NT2/D1 (cell line): Measurements from ENCODE around the gene ZNF391.

Experiments used
- DNase-seq: peaks from one replicate; pipeline ENCODE4 v3.0.0-alpha.2; 2011; ENCODE audit warnings: low read depth, low spot score
- H3K27me3 ChIP-seq: 2 replicates; pipeline ENCODE4 v1.6.0; 2011; ENCODE audit warnings: mild to moderate bottlenecking; ENCODE audit not compliant: insufficient read length, insufficient read depth
- H3K36me3 ChIP-seq: 2 replicates; pipeline ENCODE4 v1.6.1; 2011; ENCODE audit warnings: mild to moderate bottlenecking, low read length, mixed read lengths; ENCODE audit not compliant: insufficient read depth, insufficient read length
- H3K4me1 ChIP-seq: 2 replicates; pipeline ENCODE4 v1.5.1; 2011; ENCODE audit not compliant: insufficient read depth, insufficient read length
- H3K4me3 ChIP-seq: 2 replicates; pipeline ENCODE4 v1.5.1; 2011; ENCODE audit warnings: low read depth; ENCODE audit not compliant: insufficient read length
- H3K9ac ChIP-seq: 2 replicates; pipeline ENCODE4 v1.6.0; 2011; ENCODE audit warnings: low read depth; ENCODE audit not compliant: insufficient read length
- H3K9me3 ChIP-seq: 2 replicates; pipeline ENCODE4 v1.5.1; 2011; ENCODE audit warnings: mild to moderate bottlenecking, low read length; ENCODE audit not compliant: insufficient read depth
- SUZ12 ChIP-seq: IDR thresholded peaks from 2 replicates; pipeline ENCODE4 v1.6.1; 2011; ENCODE audit not compliant: insufficient read length, insufficient read depth; ENCODE audit errors: extremely low read depth
- YY1 ChIP-seq: IDR thresholded peaks from 2 replicates; pipeline ENCODE4 v1.6.1; 2011; ENCODE audit not compliant: insufficient read length, insufficient read depth
- ZNF274 ChIP-seq: IDR thresholded peaks from 2 replicates; pipeline ENCODE4 v1.6.1; 2011; ENCODE audit warnings: mild to moderate bottlenecking, low read depth, low read length

The ZNF391 gene

DNA sequence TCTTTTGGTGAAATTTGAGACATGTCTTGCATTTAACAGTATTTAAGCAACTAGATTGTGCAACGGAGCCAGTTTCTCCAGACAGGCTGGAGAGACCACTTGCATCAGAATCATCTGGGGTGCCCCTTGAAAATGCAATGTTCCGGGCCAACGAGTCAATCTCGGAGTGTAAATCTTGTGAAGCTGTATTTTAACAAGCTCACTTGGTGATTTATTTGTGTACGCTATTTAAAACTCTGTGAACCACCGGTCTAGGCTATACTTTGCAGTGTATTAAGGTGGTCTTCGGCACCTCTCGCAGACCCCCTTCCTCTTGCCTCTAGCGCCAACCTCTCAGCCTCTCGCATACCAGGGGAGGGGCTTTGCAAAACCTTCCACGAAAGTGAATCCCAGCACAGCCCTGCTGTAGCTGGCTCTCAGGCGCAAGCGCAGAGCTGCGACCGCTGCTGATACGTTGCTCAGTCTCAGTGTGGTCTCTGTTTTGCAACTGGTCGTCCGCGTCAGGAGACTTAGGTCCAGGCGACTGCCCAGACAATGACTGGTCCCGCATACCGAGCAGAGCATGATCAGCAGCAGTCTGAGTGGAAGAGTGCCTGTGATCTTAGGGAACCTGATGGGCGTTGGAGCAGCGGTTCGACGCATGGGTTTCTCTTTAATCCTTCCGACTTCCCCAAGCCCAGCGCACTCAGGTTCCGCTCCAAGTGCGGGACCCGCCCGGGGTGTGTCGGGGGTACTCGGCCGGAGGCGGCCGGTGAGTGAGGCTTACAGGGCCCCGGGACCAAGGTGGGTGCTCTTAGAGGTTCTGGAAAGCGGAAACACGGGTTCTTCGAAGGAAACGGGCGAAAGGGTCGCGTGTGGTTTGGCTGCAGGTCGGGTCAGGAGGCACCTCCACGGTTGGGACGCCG, at the start of gene ZNF391:
Gene ZNF391, plus strand, starts transcription at position 467 of the 905 bp plus-strand sequence. CDS start 11,612 bp downstream, outside the sequence.
- TF ChIP-seq SUZ12: no peak
- TF ChIP-seq YY1: no peak
- TF ChIP-seq ZNF274: no peak
- Histone ChIP-seq H3K4me1 (no peaks in the 10 kb centered on the region), H3K4me3 (peak within 1 kb of the TSS; percentile 84), H3K9ac (peak within 1 kb of the TSS; percentile 85), H3K27me3 (no peaks in the 10 kb centered on the region), H3K36me3 (no peaks in the 10 kb centered on the region), H3K9me3 (peaks cover 9% of the 10 kb centered on the region; the same call in 1 of the 2 replicates)
- DNase-seq: peak; percentile 54

DNA sequence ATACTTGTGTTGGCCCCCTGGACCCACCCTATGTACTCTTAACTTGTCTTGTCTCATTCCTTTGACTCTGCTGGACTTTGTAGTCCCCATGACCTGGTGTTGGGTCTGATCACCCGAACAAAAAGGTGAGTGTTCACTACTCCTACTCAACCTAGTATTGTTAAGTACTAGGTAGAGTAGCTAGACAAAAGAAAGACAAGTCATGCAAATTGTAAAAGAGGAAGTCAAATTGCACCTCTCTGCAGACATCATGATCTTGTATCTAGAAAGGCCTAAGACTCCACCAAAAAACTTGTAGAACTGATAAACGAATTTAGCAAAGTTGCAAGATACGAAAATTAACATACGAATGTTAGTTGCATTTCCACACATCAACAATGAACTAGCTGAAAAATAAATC, 35.7 kb upstream of the ZNF391 start:
- DNase-seq: no peak
- Histone ChIP-seq H3K4me3 (no peak overlapping the region), H3K9ac (no peak overlapping the region), H3K9me3 (peaks cover 29% of the 10 kb centered on the region), H3K4me1 (no peaks in the 10 kb centered on the region), H3K27me3 (no peaks in the 10 kb centered on the region), H3K36me3 (no peaks in the 10 kb centered on the region)
- TF ChIP-seq SUZ12 (no peak), YY1 (no peak), ZNF274 (no peak)

DNA sequence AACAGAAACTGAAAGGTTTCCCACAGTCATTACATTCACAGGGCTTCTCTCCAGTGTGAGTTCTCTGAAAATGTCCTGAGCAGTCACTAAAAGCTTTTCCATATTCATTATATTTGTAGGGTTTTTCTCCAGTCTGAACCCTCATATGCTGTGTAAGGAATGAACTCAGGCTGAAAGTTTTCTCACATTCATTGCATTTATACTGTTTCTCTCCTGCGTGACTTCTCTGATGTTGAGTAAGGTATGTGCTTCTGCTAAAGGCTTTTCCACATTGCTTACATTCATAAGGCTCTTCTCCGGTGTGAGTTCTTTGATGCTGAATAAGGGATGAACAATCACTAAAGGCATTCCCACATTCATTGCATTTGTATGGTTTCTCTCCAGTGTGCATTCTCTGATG, 29.8 kb upstream of the ZNF391 start:
- Histone ChIP-seq H3K36me3 (peaks cover 2% of the 10 kb centered on the region), H3K9ac (no peak overlapping the region), H3K4me1 (no peaks in the 10 kb centered on the region), H3K9me3 (peaks cover 72% of the 10 kb centered on the region), H3K4me3 (no peak overlapping the region), H3K27me3 (no peaks in the 10 kb centered on the region)
- DNase-seq: no peak
- TF ChIP-seq ZNF274: peak; percentile 78
- no peak for TF ChIP-seq YY1

DNA sequence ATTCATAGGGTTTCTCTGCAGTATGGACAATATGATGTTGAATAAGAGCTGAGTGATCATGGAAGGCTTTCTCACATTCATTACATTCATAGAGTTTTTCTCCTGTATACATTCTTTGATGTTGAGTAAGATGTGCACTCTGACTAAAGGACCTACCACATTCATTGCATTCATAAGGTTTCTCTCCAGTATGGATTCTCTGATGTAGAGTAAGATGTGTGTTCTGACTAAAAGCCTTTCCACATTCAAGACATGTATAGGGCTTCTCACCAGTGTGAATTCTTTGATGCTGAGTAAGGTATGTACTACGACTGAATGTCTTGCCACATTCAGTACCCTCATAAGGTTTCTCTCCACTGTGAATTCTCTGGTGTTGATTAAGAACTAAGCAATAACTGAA, 29.3 kb upstream of the ZNF391 start:
- Histone ChIP-seq H3K9ac (no peak overlapping the region), H3K4me3 (no peak overlapping the region), H3K9me3 (peaks cover 72% of the 10 kb centered on the region), H3K36me3 (peaks cover 2% of the 10 kb centered on the region), H3K27me3 (no peaks in the 10 kb centered on the region), H3K4me1 (no peaks in the 10 kb centered on the region)
- TF ChIP-seq ZNF274: no peak
- no peak for TF ChIP-seq SUZ12
- TF ChIP-seq YY1: no peak
- DNase-seq: no peak

DNA sequence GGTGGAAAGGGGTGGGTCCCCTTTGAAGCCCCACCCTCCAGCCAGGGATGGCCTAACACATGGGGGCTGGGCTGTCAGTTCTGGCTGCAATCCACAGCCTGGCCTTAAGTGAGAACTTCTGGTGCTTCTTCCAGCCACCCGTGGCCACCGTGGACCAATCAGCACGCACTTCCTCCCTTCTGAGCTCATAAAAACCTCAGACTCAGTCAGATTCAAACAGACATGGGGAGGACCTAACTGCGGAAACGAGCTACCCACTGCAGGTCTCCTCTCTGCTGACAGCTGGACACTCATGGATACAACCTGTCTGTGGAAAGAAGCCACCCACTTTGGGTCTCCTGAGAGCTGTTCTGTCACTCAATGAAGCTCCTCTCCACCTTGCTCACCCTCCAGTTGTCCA, 20.4 kb upstream of the ZNF391 start:
- Histone ChIP-seq H3K36me3 (peaks cover 13% of the 10 kb centered on the region), H3K4me3 (no peak overlapping the region), H3K4me1 (no peaks in the 10 kb centered on the region), H3K9me3 (peaks cover 25% of the 10 kb centered on the region; the same call in 1 of the 2 replicates), H3K27me3 (no peaks in the 10 kb centered on the region), H3K9ac (no peak overlapping the region)
- DNase-seq: no peak
- TF ChIP-seq YY1 (no peak), ZNF274 (no peak), SUZ12 (no peak)

DNA sequence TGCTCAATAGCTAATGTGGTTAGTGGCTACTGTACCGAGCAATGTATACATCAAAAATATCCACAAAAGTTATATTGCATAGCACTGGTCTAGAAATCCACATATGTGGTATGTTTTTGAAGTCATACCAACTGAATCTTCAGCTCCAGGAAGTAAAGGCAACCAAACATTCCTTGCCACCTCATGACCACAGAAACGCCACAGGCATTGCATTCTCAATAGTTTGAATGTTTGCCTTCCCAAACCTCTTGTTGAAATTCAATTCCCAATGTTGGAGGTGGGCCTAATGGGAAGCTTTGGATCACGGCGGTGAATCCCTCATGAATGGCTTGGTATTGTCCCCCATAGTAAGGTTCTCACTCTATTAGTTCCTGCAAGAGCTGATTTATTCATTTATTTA, 18.2 kb upstream of the ZNF391 start:
- Histone ChIP-seq H3K4me1 (no peaks in the 10 kb centered on the region), H3K36me3 (peaks cover 13% of the 10 kb centered on the region), H3K9ac (no peak overlapping the region), H3K9me3 (peaks cover 24% of the 10 kb centered on the region; the same call in 1 of the 2 replicates), H3K4me3 (no peak overlapping the region), H3K27me3 (no peaks in the 10 kb centered on the region)
- DNase-seq: no peak
- TF ChIP-seq SUZ12 (no peak), YY1 (no peak), ZNF274 (no peak)

DNA sequence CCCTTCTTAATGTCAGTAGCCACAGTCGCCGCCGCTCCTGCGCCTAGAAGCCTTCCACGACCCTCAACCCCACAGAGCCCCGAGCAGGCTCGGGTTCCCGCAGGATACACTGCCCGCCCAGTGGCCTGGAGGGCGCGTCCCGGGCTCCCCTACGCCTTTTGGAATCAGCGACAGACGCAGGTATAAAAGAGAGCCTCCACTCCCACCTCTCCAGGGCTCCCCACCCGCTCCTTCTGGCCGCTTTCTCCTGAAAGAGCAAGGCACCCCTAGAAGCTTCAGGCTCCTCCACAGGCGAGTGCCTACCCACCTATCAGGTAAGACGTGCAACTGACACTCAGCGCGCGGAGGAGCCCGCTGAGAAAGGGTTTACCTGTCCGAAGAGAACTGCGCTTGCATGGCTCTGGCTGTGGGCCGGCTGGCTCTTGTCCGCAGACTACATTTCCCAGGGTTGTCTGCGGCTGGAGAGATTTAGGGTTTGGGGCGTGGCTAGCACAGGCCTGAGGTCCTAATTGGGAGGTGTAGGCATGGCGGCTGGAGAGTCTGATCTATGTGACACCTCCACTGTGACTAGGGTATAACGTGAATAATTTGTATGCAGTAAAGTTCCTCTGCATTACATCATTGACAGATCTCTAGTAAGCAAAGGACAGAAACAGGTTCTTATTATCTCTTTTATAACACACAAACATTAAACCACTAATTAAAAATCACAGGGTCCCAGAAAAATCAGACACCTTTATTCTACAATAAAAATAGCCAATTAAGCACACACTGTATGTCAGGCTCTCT, 13.5 kb upstream of the ZNF391 start:
- Histone ChIP-seq H3K9me3 (0 out of 2 replicates have a peak, but pooled peaks cover 5% of the 10 kb centered on the region), H3K9ac (peak overlapping the region; percentile 46), H3K4me1 (no peaks in the 10 kb centered on the region), H3K4me3 (peak overlapping the region; percentile 73), H3K36me3 (no peaks in the 10 kb centered on the region), H3K27me3 (no peaks in the 10 kb centered on the region)
- peak; percentile 59 for DNase-seq
- TF ChIP-seq SUZ12 (no peak), YY1 (no peak), ZNF274 (no peak)
